ENCODE measurements around the gene SUPT3H.

SUPT3H gene

DNA sequence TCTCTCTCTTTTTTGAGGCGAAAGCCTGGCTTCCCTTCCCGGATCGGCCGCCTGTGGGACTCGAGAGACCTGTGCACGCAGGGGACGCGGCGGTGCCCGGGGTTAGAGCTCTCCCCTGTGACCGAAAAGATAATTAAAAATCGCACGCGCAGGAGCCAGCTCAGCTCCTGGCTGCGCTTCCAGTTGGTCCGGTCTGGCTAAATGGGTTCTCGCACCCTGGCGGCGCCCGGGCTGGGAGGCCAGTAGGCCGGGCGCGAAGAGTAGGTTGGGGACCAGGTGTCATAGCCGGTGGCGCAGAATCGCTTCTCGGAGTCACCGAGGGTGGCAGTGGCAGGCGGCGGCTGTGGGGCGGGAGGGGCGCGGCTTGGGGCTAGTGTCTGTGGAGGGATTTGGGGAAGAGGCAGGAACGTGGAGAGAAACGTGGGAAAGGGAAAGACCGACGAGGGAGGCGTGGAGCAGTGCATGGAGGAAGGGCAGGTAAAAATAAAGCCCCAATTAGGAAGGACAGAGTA, 41.9 kb upstream of the SUPT3H start:
- no peaks in the 10 kb centered on the region for H3K9me3 ChIP-seq (ENCODE audit: control insufficient read depth in 2 of 2, low read length in 2 of 2)
- no peaks in the 10 kb centered on the region for H3K36me3 ChIP-seq (ENCODE audit: control insufficient read depth in 2 of 2, insufficient read depth in 2 of 2, low read length in 2 of 2)
- peak overlapping the region; percentile 38 to 58 for H3K4me3 ChIP-seq (ENCODE audit: low read length in 2 of 2)
- H3K27me3 ChIP-seq (ENCODE audit: control insufficient read depth in 1 of 2, insufficient read depth in 2 of 2, low read length in 2 of 2), result peaks cover 38 to 68% of the 10 kb centered on the region in 2 donors
- no peak overlapping the region for H3K9ac ChIP-seq (ENCODE audit: low read length in 2 of 2)
- H3K27ac ChIP-seq (ENCODE audit: low read length), result no peak overlapping the region
- peaks cover 31% of the 10 kb centered on the region for H3K4me1 ChIP-seq (ENCODE audit: control insufficient read depth, insufficient read depth, low read length)

DNA sequence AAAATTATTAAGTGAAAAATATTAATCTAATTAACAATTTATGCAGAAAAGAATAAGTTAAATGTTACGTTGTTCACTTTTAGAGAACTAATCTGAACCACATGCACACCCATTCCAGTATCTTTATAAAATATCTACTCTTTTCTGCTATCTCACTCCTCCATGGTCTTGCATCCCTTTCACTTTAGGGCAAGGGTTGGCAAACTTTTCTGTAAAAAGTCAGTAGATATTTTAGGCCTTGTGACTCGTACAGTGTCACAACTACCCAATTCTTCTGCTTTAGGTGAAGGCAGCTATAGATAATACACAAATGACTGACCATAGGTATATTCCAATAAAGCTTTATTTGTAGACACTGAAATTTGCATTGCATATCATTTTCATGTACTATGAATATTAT, 39.7 kb upstream of the SUPT3H start:
- Histone ChIP-seq H3K36me3 (ENCODE audit: control insufficient read depth in 2 of 2, insufficient read depth in 2 of 2, low read length in 2 of 2) (no peaks in the 10 kb centered on the region), H3K9me3 (ENCODE audit: control insufficient read depth in 2 of 2, low read length in 2 of 2) (no peaks in the 10 kb centered on the region), H3K4me1 (ENCODE audit: control insufficient read depth, insufficient read depth, low read length) (peaks cover 20% of the 10 kb centered on the region), H3K27me3 (ENCODE audit: control insufficient read depth in 1 of 2, insufficient read depth in 2 of 2, low read length in 2 of 2) (peaks cover 32 to 49% of the 10 kb centered on the region in 2 donors), H3K27ac (ENCODE audit: low read length) (no peak overlapping the region), H3K4me3 (ENCODE audit: low read length in 2 of 2) (no peak overlapping the region), H3K9ac (ENCODE audit: low read length in 2 of 2) (no peak overlapping the region)

DNA sequence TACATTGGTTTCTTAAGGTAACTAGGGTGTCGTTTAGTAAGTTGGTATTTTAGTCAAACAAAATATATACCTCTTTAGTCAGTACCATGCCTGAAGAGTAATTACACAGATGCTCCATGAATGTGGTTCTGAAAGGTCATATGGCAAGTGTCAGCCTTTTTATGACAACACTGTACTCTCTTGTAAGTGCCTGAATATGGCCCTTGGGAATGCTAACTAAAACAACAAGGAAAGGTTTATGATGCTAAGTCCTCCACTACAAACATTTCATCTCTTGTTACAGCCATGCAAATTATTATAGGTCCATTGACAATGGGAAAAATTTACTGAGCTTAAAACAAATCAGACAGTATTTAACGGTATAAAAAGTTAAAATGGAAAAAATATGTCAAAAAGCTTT, 39.0 kb upstream of the SUPT3H start:
- Histone ChIP-seq H3K27ac (ENCODE audit: low read length) (no peak overlapping the region), H3K27me3 (ENCODE audit: control insufficient read depth in 1 of 2, insufficient read depth in 2 of 2, low read length in 2 of 2) (peaks cover 32 to 48% of the 10 kb centered on the region in 2 donors), H3K9me3 (ENCODE audit: control insufficient read depth in 2 of 2, low read length in 2 of 2) (no peaks in the 10 kb centered on the region), H3K4me1 (ENCODE audit: control insufficient read depth, insufficient read depth, low read length) (peaks cover 15% of the 10 kb centered on the region), H3K9ac (ENCODE audit: low read length in 2 of 2) (no peak overlapping the region), H3K36me3 (ENCODE audit: control insufficient read depth in 2 of 2, insufficient read depth in 2 of 2, low read length in 2 of 2) (no peaks in the 10 kb centered on the region), H3K4me3 (ENCODE audit: low read length in 2 of 2) (no peak overlapping the region)

DNA sequence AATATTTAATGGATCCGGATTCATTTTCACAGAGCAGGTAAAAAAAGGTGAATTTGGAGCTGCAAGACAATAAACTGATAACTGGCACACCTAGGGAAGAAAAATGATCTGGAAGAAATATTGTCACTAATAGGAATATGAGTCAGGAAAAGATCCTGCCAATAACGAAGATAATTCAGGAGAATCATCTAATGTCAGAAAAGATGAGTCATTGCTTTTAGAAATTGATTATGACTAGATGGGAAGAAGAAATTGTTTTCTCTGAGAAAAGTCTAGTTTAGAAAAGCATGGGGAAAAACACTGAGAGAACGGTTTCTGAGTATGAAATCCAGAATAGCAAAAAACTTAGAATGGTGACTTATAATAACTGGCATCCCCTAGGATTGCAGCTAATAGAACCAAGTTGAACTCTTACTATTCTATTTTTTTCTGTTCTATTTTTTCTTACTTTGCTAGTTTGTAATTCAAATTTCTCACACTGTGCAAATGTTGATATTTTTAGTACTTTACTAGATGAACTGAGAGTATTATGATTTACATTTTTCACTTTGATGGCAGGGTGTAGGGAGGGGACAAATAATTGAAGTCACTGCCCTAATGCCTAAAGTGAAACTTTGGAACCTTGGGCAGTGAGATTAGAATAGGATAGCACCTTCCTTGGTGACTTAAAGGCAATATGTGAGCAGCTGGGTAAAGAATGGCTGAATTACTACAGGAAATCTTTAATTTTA, 38.2 kb upstream of the SUPT3H start:
- Histone ChIP-seq H3K9ac (ENCODE audit: low read length in 2 of 2) (no peak overlapping the region), H3K4me1 (ENCODE audit: control insufficient read depth, insufficient read depth, low read length) (peaks cover 9% of the 10 kb centered on the region), H3K36me3 (ENCODE audit: control insufficient read depth in 2 of 2, insufficient read depth in 2 of 2, low read length in 2 of 2) (no peaks in the 10 kb centered on the region), H3K9me3 (ENCODE audit: control insufficient read depth in 2 of 2, low read length in 2 of 2) (no peaks in the 10 kb centered on the region), H3K27ac (ENCODE audit: low read length) (no peak overlapping the region), H3K4me3 (ENCODE audit: low read length in 2 of 2) (no peak overlapping the region), H3K27me3 (ENCODE audit: control insufficient read depth in 1 of 2, insufficient read depth in 2 of 2, low read length in 2 of 2) (peaks cover 25 to 43% of the 10 kb centered on the region in 2 donors)

DNA sequence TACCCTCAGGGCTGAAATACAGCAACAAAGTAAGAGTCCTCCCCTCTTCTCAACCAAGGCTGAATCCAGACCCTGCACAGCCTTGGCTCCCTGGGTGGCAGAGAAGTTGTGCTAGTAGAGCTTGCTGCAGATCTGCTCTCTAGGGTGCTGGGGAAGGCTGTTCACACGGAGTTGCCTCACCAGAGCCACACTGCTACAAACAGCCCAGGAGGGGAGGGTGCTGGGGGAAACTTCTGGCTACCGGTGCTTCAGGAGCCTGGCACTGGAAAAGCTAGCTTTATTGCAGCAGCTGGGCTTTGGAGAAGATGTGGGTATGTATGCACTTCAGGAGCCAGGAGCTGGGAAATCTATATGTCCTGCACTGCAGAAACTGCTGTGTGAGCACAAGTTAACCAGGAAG, 37.6 kb upstream of the SUPT3H start:
- Histone ChIP-seq H3K9me3 (ENCODE audit: control insufficient read depth in 2 of 2, low read length in 2 of 2) (no peaks in the 10 kb centered on the region), H3K36me3 (ENCODE audit: control insufficient read depth in 2 of 2, insufficient read depth in 2 of 2, low read length in 2 of 2) (no peaks in the 10 kb centered on the region), H3K9ac (ENCODE audit: low read length in 2 of 2) (no peak overlapping the region), H3K27me3 (ENCODE audit: control insufficient read depth in 1 of 2, insufficient read depth in 2 of 2, low read length in 2 of 2) (peaks cover 19 to 36% of the 10 kb centered on the region in 2 donors), H3K4me3 (ENCODE audit: low read length in 2 of 2) (no peak overlapping the region), H3K27ac (ENCODE audit: low read length) (no peak overlapping the region), H3K4me1 (ENCODE audit: control insufficient read depth, insufficient read depth, low read length) (peaks cover 9% of the 10 kb centered on the region)

DNA sequence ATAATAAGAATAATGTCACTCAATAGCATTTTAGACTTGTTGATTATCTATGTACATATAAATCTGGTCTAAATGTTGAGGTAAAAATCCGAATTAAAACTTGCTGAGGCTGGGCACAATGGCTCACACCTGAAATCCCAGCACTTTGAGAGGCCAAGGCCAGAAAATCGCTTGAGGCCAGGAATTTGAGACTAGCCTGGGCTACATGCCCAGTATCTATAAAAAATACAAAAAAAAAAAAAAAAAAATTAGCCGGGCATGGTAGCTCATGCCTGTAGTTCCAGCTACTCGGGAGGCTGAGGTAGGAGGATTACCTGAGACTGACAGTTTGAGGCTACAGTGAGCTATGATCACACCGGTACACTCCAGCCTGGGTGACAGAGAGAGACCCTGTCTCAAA, 34.2 kb upstream of the SUPT3H start:
- Histone ChIP-seq H3K36me3 (ENCODE audit: control insufficient read depth in 2 of 2, insufficient read depth in 2 of 2, low read length in 2 of 2) (no peaks in the 10 kb centered on the region), H3K4me3 (ENCODE audit: low read length in 2 of 2) (no peak overlapping the region), H3K9me3 (ENCODE audit: control insufficient read depth in 2 of 2, low read length in 2 of 2) (no peaks in the 10 kb centered on the region), H3K4me1 (ENCODE audit: control insufficient read depth, insufficient read depth, low read length) (no peaks in the 10 kb centered on the region), H3K27ac (ENCODE audit: low read length) (no peak overlapping the region), H3K9ac (ENCODE audit: low read length in 2 of 2) (no peak overlapping the region), H3K27me3 (ENCODE audit: control insufficient read depth in 1 of 2, insufficient read depth in 2 of 2, low read length in 2 of 2) (peaks cover 7 to 11% of the 10 kb centered on the region in 2 donors)

DNA sequence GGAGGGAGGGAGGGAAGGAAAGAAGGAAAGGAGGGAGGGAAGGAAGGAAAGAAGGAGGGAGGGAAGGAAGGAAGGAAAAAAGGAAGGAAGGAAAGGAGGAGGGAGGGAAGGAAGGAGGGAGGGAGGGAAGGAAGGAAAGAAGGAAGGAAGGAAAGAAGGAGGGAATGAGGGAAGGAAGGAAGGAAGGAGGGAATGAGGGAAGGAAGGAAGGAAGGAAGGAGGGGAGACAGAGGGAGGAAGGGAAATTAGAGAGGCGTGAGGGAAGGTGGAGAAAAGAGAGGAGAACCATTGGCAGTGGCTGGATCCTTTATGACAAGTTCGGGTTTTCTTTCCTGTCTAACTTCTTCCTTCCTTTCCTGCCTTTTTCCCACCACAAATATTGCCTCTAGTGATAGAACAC, 22.3 kb upstream of the SUPT3H start:
- peaks cover 7% of the 10 kb centered on the region in 2 donors for H3K27me3 ChIP-seq (ENCODE audit: control insufficient read depth in 1 of 2, insufficient read depth in 2 of 2, low read length in 2 of 2)
- H3K36me3 ChIP-seq (ENCODE audit: control insufficient read depth in 2 of 2, insufficient read depth in 2 of 2, low read length in 2 of 2), result no peaks in the 10 kb centered on the region
- H3K4me1 ChIP-seq (ENCODE audit: control insufficient read depth, insufficient read depth, low read length), result no peaks in the 10 kb centered on the region
- no peak overlapping the region for H3K9ac ChIP-seq (ENCODE audit: low read length in 2 of 2)
- no peaks in the 10 kb centered on the region for H3K9me3 ChIP-seq (ENCODE audit: control insufficient read depth in 2 of 2, low read length in 2 of 2)
- no peak overlapping the region for H3K27ac ChIP-seq (ENCODE audit: low read length)
- no peak overlapping the region for H3K4me3 ChIP-seq (ENCODE audit: low read length in 2 of 2)

DNA sequence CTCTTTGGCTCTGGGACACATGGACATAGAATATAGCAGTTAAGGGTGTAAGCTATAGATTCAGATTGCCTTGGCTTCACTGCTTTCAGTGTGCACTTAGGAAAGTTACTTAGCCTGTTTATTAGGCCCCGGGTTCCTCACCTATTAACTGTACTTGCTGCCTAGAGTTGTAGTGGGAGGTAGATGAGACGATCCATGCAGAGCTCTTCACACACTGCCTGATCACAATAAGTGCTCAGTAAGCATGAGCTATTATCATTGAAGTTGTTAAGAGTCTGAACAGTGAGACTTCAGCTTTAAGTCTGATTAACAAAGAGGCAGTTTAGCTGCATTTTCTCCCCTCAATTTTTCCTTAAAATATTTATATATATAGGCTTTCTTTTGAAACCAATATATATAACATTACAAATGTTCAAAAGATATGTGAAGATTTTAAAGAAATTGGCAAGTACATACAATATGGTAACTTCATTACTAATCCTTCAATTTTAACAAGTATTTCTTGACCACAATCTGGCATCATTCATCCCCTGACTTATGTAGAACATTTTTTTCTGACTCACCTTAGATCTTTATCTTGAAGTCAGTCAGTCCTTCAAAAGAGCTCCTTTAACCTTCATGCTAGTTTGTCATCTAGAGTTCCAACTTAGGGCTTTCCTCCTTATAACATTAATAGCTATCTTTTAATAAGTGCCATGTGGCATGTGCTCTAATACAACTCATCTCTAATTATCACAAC, 20.5 kb upstream of the SUPT3H start:
- no peaks in the 10 kb centered on the region for H3K9me3 ChIP-seq (ENCODE audit: control insufficient read depth in 2 of 2, low read length in 2 of 2)
- no peaks in the 10 kb centered on the region for H3K36me3 ChIP-seq (ENCODE audit: control insufficient read depth in 2 of 2, insufficient read depth in 2 of 2, low read length in 2 of 2)
- no peak overlapping the region for H3K9ac ChIP-seq (ENCODE audit: low read length in 2 of 2)

DNA sequence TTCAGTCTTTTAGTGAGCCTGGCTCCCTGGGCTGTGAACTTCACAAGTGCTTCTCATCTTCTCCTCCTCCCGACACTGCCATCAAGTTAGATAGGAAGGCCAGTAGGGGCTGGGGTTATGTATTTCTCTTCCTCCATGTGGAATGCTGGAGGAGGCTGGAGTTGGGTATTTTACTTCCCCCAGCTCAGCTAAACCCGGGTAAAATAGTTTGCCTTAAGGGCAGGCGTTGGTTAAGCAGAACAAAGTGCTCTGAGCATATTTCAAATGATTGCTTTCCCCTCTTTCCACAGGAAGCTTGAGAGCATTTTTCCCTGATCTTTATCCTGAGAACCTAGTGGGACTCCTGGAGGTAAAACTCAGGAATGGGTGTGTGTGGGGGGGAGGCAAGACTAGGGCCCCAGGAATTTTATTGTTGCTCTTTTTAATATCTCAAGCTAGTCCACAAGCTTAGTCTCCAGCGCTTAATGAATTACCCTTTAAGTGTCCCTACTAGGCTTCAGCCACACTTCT, 16.9 kb upstream of the SUPT3H start:
- Histone ChIP-seq H3K4me1 (ENCODE audit: control insufficient read depth, insufficient read depth, low read length) (no peaks in the 10 kb centered on the region), H3K36me3 (ENCODE audit: control insufficient read depth in 2 of 2, insufficient read depth in 2 of 2, low read length in 2 of 2) (no peaks in the 10 kb centered on the region), H3K27me3 (ENCODE audit: control insufficient read depth in 1 of 2, insufficient read depth in 2 of 2, low read length in 2 of 2) (peaks cover 0 to 3% of the 10 kb centered on the region in 2 donors), H3K9ac (ENCODE audit: low read length in 2 of 2) (no peak overlapping the region), H3K27ac (ENCODE audit: low read length) (no peak overlapping the region), H3K4me3 (ENCODE audit: low read length in 2 of 2) (no peak overlapping the region), H3K9me3 (ENCODE audit: control insufficient read depth in 2 of 2, low read length in 2 of 2) (no peaks in the 10 kb centered on the region)

More for the DNA sequence above, 20.5 kb upstream of the SUPT3H start:
- Histone ChIP-seq H3K4me1 (ENCODE audit: control insufficient read depth, insufficient read depth, low read length) (no peaks in the 10 kb centered on the region), H3K27me3 (ENCODE audit: control insufficient read depth in 1 of 2, insufficient read depth in 2 of 2, low read length in 2 of 2) (peaks cover 7% of the 10 kb centered on the region in 2 donors), H3K27ac (ENCODE audit: low read length) (no peak overlapping the region), H3K4me3 (ENCODE audit: low read length in 2 of 2) (no peak overlapping the region)

DNA sequence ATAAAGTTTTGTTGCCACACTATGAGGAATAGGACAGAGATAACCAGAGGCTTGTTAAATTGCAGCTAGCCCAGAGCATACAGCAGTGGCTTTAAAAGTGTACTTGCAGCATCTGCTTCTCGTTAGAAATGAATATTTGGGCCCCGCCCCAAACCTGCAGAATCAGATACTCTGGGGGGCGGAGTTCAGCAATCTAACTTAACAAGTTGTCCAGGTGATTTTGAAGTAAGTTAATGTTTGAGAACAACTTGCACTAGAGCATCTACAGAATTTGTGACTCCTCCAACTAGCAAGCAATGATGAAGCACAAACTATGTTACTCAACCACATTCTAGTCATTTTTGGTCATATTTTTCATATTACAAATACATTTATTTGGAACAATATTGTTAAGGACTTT, 10.6 kb upstream of the SUPT3H start:
- H3K4me1 ChIP-seq (ENCODE audit: control insufficient read depth, insufficient read depth, low read length), result no peaks in the 10 kb centered on the region
- no peak overlapping the region for H3K4me3 ChIP-seq (ENCODE audit: low read length in 2 of 2)
- H3K9me3 ChIP-seq (ENCODE audit: control insufficient read depth in 2 of 2, low read length in 2 of 2), result no peaks in the 10 kb centered on the region
- no peaks in the 10 kb centered on the region for H3K27me3 ChIP-seq (ENCODE audit: control insufficient read depth in 1 of 2, insufficient read depth in 2 of 2, low read length in 2 of 2)
- H3K9ac ChIP-seq (ENCODE audit: low read length in 2 of 2), result no peak overlapping the region
- no peak overlapping the region for H3K27ac ChIP-seq (ENCODE audit: low read length)
- no peaks in the 10 kb centered on the region for H3K36me3 ChIP-seq (ENCODE audit: control insufficient read depth in 2 of 2, insufficient read depth in 2 of 2, low read length in 2 of 2)
